Measurements from ENCODE around the gene CLEC11A. TPM values are rescaled to one million over a fixed set of nuclear protein-coding genes. Genes with fewer than 3 reads are reported as not detected.

Gene CLEC11A
- total and polyA plus RNA-seq, 2 of the 8 experiments (the other 6 are each of a cell fraction or from before 2014, with no cell fraction given) = 4.3 to 17.4 TPM

DNA sequence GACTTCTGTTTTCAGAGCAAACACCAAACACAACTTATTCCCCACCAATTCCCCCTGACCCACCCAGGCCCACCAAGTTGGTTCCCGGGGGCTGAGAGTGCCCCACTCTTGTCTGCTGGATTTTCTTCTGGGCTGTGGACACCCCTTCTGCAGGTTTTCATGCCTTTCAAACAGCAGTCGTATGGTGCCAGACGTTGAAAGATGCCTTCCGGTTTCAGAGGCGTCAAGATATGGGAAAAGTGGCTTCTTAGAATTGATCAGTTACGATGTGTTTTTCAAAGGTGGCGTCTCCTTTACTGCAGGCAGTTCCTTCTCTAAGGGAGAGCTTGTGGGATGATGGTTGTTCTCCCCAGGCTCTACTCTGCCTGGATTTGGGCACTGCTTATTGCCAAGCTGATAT, 12.7 kb downstream of the CLEC11A start (continued):
- no peak for TF ChIP-seq RFX5 (IDR thresholded peaks at IDR 0.05; ENCODE audit: borderline replicate concordance, low read depth, low read length)
- TF ChIP-seq TCF12 (IDR thresholded peaks at IDR 0.05; ENCODE audit: low read depth, low read length) = no peak
- TF ChIP-seq ASH2L (IDR thresholded peaks at IDR 0.05; ENCODE audit: low read length) = no peak
- no peak for TF ChIP-seq NANOG (IDR thresholded peaks at IDR 0.05; ENCODE audit: insufficient read depth, low read depth, low read length, poor library complexity, severe bottlenecking)
- TF ChIP-seq POU5F1 (IDR thresholded peaks at IDR 0.05; ENCODE audit: low read depth, low read length) = no peak
